ENCODE data around the gene SURF2.
"Not testable (repeated sequence)": the region's sequence is repeated elsewhere in the genome, so short reads cannot be mapped to it uniquely, and the experiment has no call there.

The SURF2 gene

DNA sequence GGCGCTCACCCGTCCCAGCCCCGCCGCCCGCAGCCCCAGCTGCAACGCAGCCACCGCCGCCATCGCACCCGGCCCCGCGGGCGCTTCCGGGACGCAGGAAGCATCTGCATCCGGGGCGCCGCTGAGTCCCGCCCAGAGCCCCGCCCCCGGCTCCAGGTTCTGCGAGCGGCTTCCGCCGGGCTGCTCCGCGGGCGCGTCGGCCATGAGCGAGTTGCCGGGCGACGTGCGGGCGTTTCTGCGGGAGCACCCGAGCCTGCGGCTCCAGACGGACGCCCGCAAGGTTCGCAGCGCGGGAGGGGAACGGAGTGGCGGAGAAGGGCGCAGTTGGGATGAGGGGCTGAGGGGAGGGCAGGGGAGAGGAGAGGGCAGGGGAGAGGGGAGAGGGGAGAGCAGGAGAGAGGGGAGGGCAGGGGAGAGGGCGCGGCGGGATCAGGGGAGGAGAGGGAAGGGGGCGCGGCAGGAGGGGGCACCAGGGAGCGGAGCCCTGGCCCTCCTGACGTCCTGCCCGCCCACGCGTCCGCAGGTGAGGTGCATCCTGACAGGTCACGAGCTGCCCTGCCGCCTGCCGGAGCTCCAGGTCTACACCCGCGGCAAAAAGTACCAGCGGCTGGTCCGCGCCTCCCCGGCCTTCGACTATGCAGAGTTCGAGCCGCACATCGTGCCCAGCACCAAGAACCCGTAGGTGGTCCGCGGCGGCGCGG lies at the start of gene SURF2, which contains the start of gene SURF1:
TSS of gene SURF2 (plus strand) at position 160 of the 701 bp plus-strand sequence. CDS start at position 203, 43 bp downstream.
TSS of gene SURF1 (minus strand) at position 97 of the 701 bp plus-strand sequence. CDS start at position 63, 34 bp downstream.
- TF ChIP-seq, protein P1, sequence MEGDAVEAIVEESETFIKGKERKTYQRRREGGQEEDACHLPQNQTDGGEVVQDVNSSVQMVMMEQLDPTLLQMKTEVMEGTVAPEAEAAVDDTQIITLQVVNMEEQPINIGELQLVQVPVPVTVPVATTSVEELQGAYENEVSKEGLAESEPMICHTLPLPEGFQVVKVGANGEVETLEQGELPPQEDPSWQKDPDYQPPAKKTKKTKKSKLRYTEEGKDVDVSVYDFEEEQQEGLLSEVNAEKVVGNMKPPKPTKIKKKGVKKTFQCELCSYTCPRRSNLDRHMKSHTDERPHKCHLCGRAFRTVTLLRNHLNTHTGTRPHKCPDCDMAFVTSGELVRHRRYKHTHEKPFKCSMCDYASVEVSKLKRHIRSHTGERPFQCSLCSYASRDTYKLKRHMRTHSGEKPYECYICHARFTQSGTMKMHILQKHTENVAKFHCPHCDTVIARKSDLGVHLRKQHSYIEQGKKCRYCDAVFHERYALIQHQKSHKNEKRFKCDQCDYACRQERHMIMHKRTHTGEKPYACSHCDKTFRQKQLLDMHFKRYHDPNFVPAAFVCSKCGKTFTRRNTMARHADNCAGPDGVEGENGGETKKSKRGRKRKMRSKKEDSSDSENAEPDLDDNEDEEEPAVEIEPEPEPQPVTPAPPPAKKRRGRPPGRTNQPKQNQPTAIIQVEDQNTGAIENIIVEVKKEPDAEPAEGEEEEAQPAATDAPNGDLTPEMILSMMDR (conservative IDR thresholded peaks at IDR 0.05; ENCODE audit: low read length), result no peak
- peak within 1 kb of the TSS; percentile 70 for H3K4me3 ChIP-seq (ENCODE audit: low read length)
- peak; percentile 68 for DNase-seq (ENCODE audit: low read depth)

DNA sequence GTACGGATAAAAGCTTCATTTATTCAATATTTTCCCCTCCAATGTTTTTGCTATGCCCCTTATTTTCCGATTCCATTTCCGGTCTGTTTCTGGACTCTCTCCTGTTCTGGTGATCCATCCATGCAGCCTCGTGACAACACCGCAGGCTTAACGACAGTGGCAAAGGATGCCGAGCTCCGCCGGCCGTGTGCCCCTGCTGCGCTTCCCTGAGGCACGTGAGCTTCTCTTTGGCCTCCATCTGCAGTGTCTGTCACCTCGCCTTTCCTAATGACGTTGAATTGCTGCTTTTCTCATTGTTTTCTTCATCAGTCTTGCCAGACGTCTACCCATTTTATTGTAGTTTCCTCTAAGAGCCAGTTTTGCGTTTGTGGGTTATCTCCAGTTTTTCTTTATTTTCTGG lies 49.0 kb upstream of the SURF2 start:
- DNase-seq (ENCODE audit: low read depth), result no peak
- no peak overlapping the region for H3K4me3 ChIP-seq (ENCODE audit: low read length)
- TF ChIP-seq, protein P1 (conservative IDR thresholded peaks at IDR 0.05; ENCODE audit: low read length), result no peak

DNA sequence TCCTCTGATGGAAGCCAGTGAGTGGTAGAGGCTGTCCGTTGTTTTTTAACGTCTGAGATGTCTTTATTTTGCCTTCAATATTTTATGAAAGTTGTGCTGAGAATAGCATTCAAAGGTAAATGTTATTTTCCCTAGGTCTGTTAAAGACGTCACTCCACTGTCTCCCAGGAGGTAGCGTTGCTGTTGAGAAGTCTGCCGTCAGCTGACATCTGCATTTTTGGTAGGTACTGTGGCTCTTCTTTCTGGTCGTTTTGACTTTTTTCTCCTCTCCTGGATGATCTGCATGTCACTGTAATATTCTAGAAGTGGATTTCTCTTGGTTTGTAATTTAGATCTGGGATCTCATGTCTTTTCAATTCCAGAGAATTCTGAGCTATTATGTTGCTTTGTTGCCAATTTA lies 46.7 kb upstream of the SURF2 start:
- TF ChIP-seq, protein P1 (conservative IDR thresholded peaks at IDR 0.05; ENCODE audit: low read length), result no peak
- no peak overlapping the region for H3K4me3 ChIP-seq (ENCODE audit: low read length)
- DNase-seq (ENCODE audit: low read depth), result no peak

DNA sequence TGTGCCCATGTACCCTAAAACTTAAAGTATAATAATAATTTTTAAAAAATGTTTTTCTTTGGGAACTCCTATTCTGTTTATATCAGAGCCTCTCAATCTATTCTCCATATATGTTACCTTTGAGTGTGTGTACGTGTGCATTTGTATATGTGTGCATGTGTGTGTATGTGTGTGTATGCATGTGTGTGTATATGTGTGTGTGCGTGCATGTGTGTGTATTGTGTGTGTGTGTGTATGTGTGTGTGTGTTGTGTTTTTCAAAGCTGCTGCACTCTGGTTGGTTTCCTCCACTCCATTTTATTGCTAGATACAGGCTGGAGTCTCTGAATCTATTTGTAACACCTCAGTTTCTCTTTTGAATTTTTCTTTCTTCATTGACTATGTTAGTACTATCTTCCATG lies 40.4 kb upstream of the SURF2 start:
- TF ChIP-seq, protein P1 (conservative IDR thresholded peaks at IDR 0.05; ENCODE audit: low read length), result no peak
- H3K4me3 ChIP-seq (ENCODE audit: low read length), result no peak overlapping the region
- no peak for DNase-seq (ENCODE audit: low read depth)

DNA sequence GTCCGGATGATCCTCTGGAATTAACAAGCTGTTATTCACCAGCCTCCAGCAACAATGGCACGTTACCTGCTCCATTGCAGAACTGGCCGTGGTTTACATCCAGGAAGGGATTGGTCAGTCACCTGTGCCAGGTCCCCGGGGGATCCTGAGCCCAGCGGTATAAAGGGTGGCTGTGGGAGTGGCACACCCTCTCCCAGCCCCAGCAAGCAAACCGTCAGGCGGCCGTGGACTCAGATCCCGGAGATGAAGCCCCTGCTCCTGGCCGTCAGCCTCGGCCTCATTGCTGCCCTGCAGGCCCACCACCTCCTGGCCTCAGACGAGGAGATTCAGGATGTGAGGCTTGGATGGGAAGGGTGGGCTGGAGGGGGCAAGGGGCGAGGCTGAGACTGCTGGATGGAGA lies 38.8 kb upstream of the SURF2 start:
- not testable (repeated sequence) for DNase-seq (ENCODE audit: low read depth); H3K4me3 ChIP-seq (ENCODE audit: low read length)

DNA sequence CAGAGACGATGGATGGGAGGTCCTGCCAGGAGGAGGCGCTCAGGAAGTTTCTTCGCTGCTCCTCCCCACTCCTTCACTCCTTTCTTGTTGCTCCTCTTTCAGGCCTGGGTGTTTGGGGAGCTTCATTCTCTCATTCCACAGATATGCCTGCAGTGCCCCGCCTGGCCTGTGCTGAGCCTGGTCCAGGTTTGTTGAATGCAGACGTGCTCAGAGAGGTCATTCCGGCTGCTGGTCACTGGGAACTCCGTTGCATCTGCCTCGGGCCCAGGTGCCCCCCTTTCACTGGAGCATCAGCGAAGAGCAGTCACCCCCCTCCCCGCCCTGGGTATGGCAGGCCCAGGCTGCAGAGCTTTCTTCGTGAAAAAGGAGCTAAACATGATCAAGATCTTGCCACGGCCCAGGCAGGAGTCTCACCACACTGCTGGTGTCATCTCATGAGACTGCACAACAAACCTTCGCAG lies 35.9 kb upstream of the SURF2 start:
- DNase-seq (ENCODE audit: low read depth), result no peak
- TF ChIP-seq, protein P1 (conservative IDR thresholded peaks at IDR 0.05; ENCODE audit: low read length), result no peak
- H3K4me3 ChIP-seq (ENCODE audit: low read length), result no peak overlapping the region

DNA sequence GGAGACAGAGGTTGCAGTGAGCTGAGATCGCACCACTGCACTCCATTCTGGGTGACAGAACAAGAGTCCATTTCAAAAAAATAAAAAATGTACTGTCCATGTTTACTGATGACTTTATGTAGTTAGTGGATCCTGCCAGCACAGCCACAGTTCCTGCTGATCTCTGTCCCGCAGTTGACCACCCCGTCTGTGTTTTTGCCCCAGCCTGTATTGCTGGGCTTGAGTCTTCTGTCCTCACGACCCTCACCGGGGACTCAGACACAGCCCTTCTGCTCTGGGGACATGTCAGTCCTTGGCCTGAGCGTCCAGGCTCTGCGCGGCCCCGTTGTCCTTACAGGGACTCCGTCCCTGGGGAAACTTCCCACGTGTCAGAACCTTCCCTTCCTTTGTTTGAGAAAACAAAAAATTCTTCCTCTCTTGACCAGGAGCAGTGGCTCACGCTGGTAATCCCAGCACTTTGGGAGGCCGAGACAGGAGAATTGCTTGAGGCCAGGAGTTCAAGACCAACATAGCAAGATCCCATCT lies 34.9 kb upstream of the SURF2 start:
- TF ChIP-seq, protein P1 (conservative IDR thresholded peaks at IDR 0.05; ENCODE audit: low read length), result no peak
- DNase-seq (ENCODE audit: low read depth), result no peak
- H3K4me3 ChIP-seq (ENCODE audit: low read length), result no peak overlapping the region

All from AG10803 (cell line).